ENCODE results near the gene EPS8L1. TPM values are rescaled to one million over a fixed set of nuclear protein-coding genes. Genes with fewer than 3 reads are reported as not detected.

EPS8L1 gene
- total RNA-seq, 1 experiment from 2014 or later = 111 TPM

GRCh38 chr19:55115446-55116065, 39.9 kb downstream of the EPS8L1 start:
- no peak overlapping the region for H3K27ac ChIP-seq

GRCh38 chr19:55116232-55116858, 40.7 kb downstream of the EPS8L1 start:
- Histone ChIP-seq H2AFZ (peak overlapping the region; percentile 89), H3K4me1 (replicated peaks; ENCODE audit: insufficient read depth) (peaks cover 22% of the 10 kb centered on the region), H3K27me3 (ENCODE audit: insufficient read depth, low read depth) (no peaks in the 10 kb centered on the region), H3K4me2 (peak overlapping the region; percentile 100), H3K79me2 (ENCODE audit: low read depth) (peaks cover 53% of the 10 kb centered on the region), H3K27ac (no peak overlapping the region), H3K4me3 (peak overlapping the region; percentile 99), H3K9me3 (ENCODE audit: insufficient read depth, low read depth) (no peaks in the 10 kb centered on the region), H4K20me1 (ENCODE audit: insufficient read depth) (peaks cover 47% of the 10 kb centered on the region), H3K36me3 (ENCODE audit: low read depth) (no peaks in the 10 kb centered on the region; the same call in 1 of the 2 replicates), H3K9me2 (ENCODE audit: insufficient read depth) (no peaks in the 10 kb centered on the region), H3F3A (ENCODE audit: insufficient read depth, low read depth) (peaks cover 17% of the 10 kb centered on the region)
- BruUV-seq (replicated peaks) = TSS peak; percentile 55
- peak in 1 of 2 experiments; percentile 29 for DNase-seq
- TF ChIP-seq, protein P1, sequence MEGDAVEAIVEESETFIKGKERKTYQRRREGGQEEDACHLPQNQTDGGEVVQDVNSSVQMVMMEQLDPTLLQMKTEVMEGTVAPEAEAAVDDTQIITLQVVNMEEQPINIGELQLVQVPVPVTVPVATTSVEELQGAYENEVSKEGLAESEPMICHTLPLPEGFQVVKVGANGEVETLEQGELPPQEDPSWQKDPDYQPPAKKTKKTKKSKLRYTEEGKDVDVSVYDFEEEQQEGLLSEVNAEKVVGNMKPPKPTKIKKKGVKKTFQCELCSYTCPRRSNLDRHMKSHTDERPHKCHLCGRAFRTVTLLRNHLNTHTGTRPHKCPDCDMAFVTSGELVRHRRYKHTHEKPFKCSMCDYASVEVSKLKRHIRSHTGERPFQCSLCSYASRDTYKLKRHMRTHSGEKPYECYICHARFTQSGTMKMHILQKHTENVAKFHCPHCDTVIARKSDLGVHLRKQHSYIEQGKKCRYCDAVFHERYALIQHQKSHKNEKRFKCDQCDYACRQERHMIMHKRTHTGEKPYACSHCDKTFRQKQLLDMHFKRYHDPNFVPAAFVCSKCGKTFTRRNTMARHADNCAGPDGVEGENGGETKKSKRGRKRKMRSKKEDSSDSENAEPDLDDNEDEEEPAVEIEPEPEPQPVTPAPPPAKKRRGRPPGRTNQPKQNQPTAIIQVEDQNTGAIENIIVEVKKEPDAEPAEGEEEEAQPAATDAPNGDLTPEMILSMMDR (conservative IDR thresholded peaks at IDR 0.05) = no peak
- TF ChIP-seq EZH2 (IDR thresholded peaks at IDR 0.05; ENCODE audit: low read depth) = no peak
- intact Hi-C loops (cut with micrococcal nuclease; ENCODE audit: unreplicated experiment) = loop anchor here (2.0 kb wide), 2 partner anchors 48 to 50 kb away; partner anchors contain the start of gene DNAAF3
- CTCF ChIA-PET = no interaction called here
- POLR2A ChIA-PET (ENCODE audit: unreplicated experiment) = no interaction called here

More at GRCh38 chr19:55115446-55116065, 39.9 kb downstream of the EPS8L1 start:
- Histone ChIP-seq H3K9me3 (ENCODE audit: insufficient read depth, low read depth) (no peaks in the 10 kb centered on the region), H3K36me3 (ENCODE audit: low read depth) (no peaks in the 10 kb centered on the region; the same call in 1 of the 2 replicates), H3K79me2 (ENCODE audit: low read depth) (peaks cover 57% of the 10 kb centered on the region), H3K4me2 (peak overlapping the region; percentile 100), H2AFZ (no peak overlapping the region), H3F3A (ENCODE audit: insufficient read depth, low read depth) (peaks cover 12% of the 10 kb centered on the region; the same call in 1 of the 2 replicates), H3K9me2 (ENCODE audit: insufficient read depth) (no peaks in the 10 kb centered on the region), H3K27me3 (ENCODE audit: insufficient read depth, low read depth) (no peaks in the 10 kb centered on the region), H3K4me1 (replicated peaks; ENCODE audit: insufficient read depth) (peaks cover 22% of the 10 kb centered on the region), H3K4me3 (peak overlapping the region; percentile 99; the same call in 1 of the 2 replicates), H4K20me1 (ENCODE audit: insufficient read depth) (peaks cover 47% of the 10 kb centered on the region)
- ChIA-PET POLR2A (ENCODE audit: unreplicated experiment) (no interaction called here), CTCF (no interaction called here)
- TF ChIP-seq, protein P1 (conservative IDR thresholded peaks at IDR 0.05) = no peak
- no peak for TF ChIP-seq EZH2 (IDR thresholded peaks at IDR 0.05; ENCODE audit: low read depth)
- no peak for DNase-seq
- no TSS peak for BruUV-seq (replicated peaks)
- intact Hi-C loops (cut with micrococcal nuclease; ENCODE audit: unreplicated experiment) = loop anchor here (2.0 kb wide), 2 partner anchors 47 to 51 kb away; partner anchors contain the start of gene DNAAF3

GRCh38 chr19:55116859-55117662, 41.4 kb downstream of the EPS8L1 start, which contains the start of gene PPP1R12C:
Gene PPP1R12C, minus strand, starts transcription at chr19:55117637. Its CDS starts 94 bp downstream, at chr19:55117543.
- Histone ChIP-seq H3K27ac (peak within 1 kb of the TSS; percentile 47), H3K9me2 (ENCODE audit: insufficient read depth) (no peaks in the 10 kb centered on the region), H2AFZ (peak within 1 kb of the TSS; percentile 89), H3K79me2 (ENCODE audit: low read depth) (peaks cover 50% of the 10 kb centered on the region), H3K9me3 (ENCODE audit: insufficient read depth, low read depth) (no peaks in the 10 kb centered on the region), H3K4me2 (peak within 1 kb of the TSS; percentile 100), H4K20me1 (ENCODE audit: insufficient read depth) (peaks cover 44% of the 10 kb centered on the region), H3K27me3 (ENCODE audit: insufficient read depth, low read depth) (no peaks in the 10 kb centered on the region), H3K36me3 (ENCODE audit: low read depth) (no peaks in the 10 kb centered on the region), H3K4me3 (peak within 1 kb of the TSS; percentile 99), H3F3A (ENCODE audit: insufficient read depth, low read depth) (peaks cover 18% of the 10 kb centered on the region), H3K4me1 (replicated peaks; ENCODE audit: insufficient read depth) (peaks cover 22% of the 10 kb centered on the region)
- no peak for DNase-seq
- POLR2A ChIA-PET (ENCODE audit: unreplicated experiment) = interaction anchor here (0.6 to 1.0 kb wide), 6 partner anchors 30 to 483 kb away, joined by 4 to 22 read pairs (median 10); partner anchors contain the start of genes FIZ1 and PPP6R1
- no peak for TF ChIP-seq EZH2 (IDR thresholded peaks at IDR 0.05; ENCODE audit: low read depth)
- TF ChIP-seq, protein P1 (conservative IDR thresholded peaks at IDR 0.05) = no peak
- no TSS peak for BruUV-seq (replicated peaks)
- intact Hi-C loops (cut with micrococcal nuclease; ENCODE audit: unreplicated experiment) = loop anchor here (1.0 to 2.0 kb wide), 4 partner anchors 48 to 222 kb away; partner anchors contain the start of genes DNAAF3 and KMT5C
- CTCF ChIA-PET = interaction anchor here (0.6 to 0.7 kb wide), 3 partner anchors 37 to 423 kb away, joined by 3 to 8 read pairs (median 5); no protein-coding TSS in a partner anchor

Data from PC-9 (cell line).